Ovary (tissue), 9 donors: ENCODE data around the gene AQP1. TPM values are rescaled to one million over a fixed set of nuclear protein-coding genes. Genes with fewer than 3 reads are reported as not detected.

ENCODE experiments used
- DNase-seq, 5 donors: peaks; one replicate each; pipeline ENCODE4 v3.0.0-alpha.2; 2019 to 2020
- H3K27ac ChIP-seq, 2 donors: fragments of 200-600 bp; one replicate each; pipeline versions ENCODE4 v1.5.1 to v1.8.0; 2019 to 2022
- H3K27me3 ChIP-seq: fragments of 200-600 bp; one replicate; pipeline ENCODE4 v1.8.0; 2022
- H3K36me3 ChIP-seq: fragments of 200-600 bp; sonication (generic); one replicate; pipeline ENCODE4 v1.5.1; 2019
- H3K4me1 ChIP-seq: one replicate; pipeline ENCODE4 v1.8.1; 2013; ENCODE audit warnings: mild to moderate bottlenecking, moderate library complexity; ENCODE audit not compliant: insufficient read depth
- H3K4me3 ChIP-seq: fragments of 200-600 bp; sonication (generic); one replicate; pipeline ENCODE4 v1.5.1; 2017
- H3K9me3 ChIP-seq, 2 donors: fragments of 200-600 bp in 1 of 2; sonication (generic) in 1 of 2; one replicate each; pipeline versions ENCODE4 v1.5.1 to v1.8.1; 2013 to 2019; ENCODE audit warnings: mild to moderate bottlenecking in 1 of 2, moderate library complexity in 1 of 2
- CTCF ChIP-seq, 3 donors: fragments of 450-650 bp in 2 of 3; fragments of 200-600 bp in 1 of 3; IDR thresholded peaks; one replicate each; pipeline versions ENCODE4 v1.5.1 to v1.8.0; 2016 to 2022; ENCODE audit warnings: antibody characterized with exemption in 3 of 3, mild to moderate bottlenecking in 1 of 3
- EP300 ChIP-seq: sonication (generic); formaldehyde crosslinking; IDR thresholded peaks from one replicate; pipeline ENCODE4 v1.6.1; 2017; ENCODE audit warnings: antibody characterized with exemption
- POLR2A ChIP-seq: fragments of 450-650 bp; IDR thresholded peaks from one replicate; pipeline ENCODE4 v1.6.1; 2017; ENCODE audit warnings: antibody characterized with exemption, mild to moderate bottlenecking, moderate library complexity
- WGBS, 3 donors: extraction: QIAGEN DNeasy Blood & Tissue Kit in 1 of 3; methylation state at CpG; one replicate each; pipeline versions ENCODE4 v1.1.5 to v1.1.7; 2013 to 2017; 5-methylcytosine and 5-hydroxymethylcytosine counted together
- intact Hi-C, 4 donors: fragments of 100-400 bp; cut with DNase I; formaldehyde crosslinking; loops; one replicate each; pipeline versions ENCODE4 v1.11.0 to v1.15.1; 2022 to 2023
- polyA plus RNA-seq, 2 donors: library from polyadenylated mRNA; stranded (reverse); fragments of 200-250 nt in 1 of 2; fragments of 350-450 nt in 1 of 2; fragmentation: Illumina TruSeq in 1 of 2; extraction: RNeasy Lipid Tissue Mini Kit (QIAGEN cat#74804) in 1 of 2; gene quantifications; one replicate each; pipeline ENCODE4 v1.2.3, GENCODE V29; 2013 to 2014
- total RNA-seq, 7 donors: library from RNA; depleted of rRNA in 2 of 7; stranded (reverse); fragments of >200 nt in 2 of 7; fragmentation: NEBNext Ultra II Directional in 3 of 7; extraction: Animal tissue kit (Norgen Biotek cat#: 25700) in 3 of 7; gene quantifications; one replicate each; pipeline versions ENCODE4 v1.1.0 to v1.2.4, GENCODE V29; 2016 to 2023
- donor health status: DM: no; HTN: no; CAD: no; lungs with moderate emphysema.
- donor health status: DM: no; HTN: no; CAD: no.
- donor health status: Bipolar disorder and iron deficiency.
- donor health status: DM: yes; HTN: yes; CAD: no.
- donor health status: DM: no; HTN: no; CAD: no.
- donor health status: DM: yes; HTN: yes; CAD: no.

AQP1 gene
- total and polyA plus RNA-seq, 9 donors, result 10.2 to 151 (median 54.4) TPM

DNA sequence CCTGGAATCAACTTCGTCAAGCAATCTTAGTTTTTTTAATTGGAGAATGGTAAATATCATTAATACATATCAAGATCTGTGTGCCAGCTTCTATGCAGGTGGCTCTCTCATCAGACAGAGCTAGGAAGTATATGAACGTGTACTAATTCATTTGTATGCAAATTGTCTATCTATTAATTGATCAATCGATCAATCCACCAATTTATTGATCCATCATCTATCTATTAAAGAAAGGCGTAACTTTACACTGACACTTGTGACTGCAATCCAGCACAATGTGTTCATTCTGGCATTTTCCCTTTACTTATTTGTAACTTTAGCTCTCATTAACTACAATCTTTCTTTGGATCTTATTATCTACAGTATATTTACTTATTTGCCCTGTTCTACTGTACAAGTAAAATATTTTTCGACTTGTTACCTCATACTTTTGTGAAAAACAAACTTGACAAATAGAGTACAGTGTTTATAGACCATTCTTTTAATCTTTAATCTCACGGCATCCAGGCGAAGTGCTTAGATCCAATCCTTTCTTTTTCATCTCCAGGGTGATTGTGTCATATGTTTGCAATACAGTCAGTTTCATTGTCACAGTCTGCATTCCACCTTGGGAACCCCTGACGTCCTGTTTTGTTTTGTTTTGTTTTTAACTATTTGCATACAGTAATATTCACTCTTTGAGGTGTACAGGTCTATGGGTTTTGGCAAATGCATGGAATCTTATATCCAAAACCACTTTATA, 30.1 kb downstream of the AQP1 start:
- H3K36me3 ChIP-seq, result no peaks in the 10 kb centered on the region
- no peak for DNase-seq
- H3K27ac ChIP-seq, result no peak overlapping the region
- intact Hi-C loops, result no loop called here
- H3K4me3 ChIP-seq, result no peak overlapping the region
- peaks cover 4% of the 10 kb centered on the region for H3K4me1 ChIP-seq
- H3K27me3 ChIP-seq, result no peaks in the 10 kb centered on the region
- TF ChIP-seq POLR2A, result no peak
- no peak for TF ChIP-seq CTCF (IDR thresholded peaks at IDR 0.05)
- no peak for TF ChIP-seq EP300
- H3K9me3 ChIP-seq, result no peaks in the 10 kb centered on the region
- WGBS, 3 donors, result 52 to 58% (median 53%) methylated on average over 8 of the region's 8 CpGs

DNA sequence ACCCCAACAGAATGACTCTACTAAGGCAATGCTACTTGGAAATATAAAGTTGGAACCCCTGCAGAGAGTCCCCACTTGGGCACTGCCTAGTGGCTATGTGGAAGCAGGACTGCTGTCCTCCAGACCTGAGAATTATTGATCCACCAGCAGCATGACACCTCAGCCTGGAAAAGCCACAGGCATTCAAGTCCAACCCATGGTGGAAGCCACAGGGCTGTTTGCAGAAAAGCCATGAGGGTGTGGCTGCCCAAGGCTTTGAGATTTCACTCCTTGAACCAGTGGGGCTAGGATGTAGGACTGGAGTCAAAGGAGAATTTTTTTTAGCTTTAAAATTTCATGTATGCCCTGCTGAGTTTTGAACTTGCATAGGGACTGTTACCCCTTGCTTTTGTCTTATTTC, 38.5 kb downstream of the AQP1 start:
- Histone ChIP-seq H3K36me3 (no peaks in the 10 kb centered on the region), H3K4me1 (no peaks in the 10 kb centered on the region)
- intact Hi-C loops, result no loop called here

GRCh38 chr7:30954914-30955313, 43.3 kb downstream of the AQP1 start:
- H3K36me3 ChIP-seq, result no peaks in the 10 kb centered on the region
- WGBS, 3 donors, result 9 to 24% (median 9%) methylated on average over 4 of the region's 4 CpGs
- intact Hi-C loops, result no loop called here

More for the DNA sequence above, 38.5 kb downstream of the AQP1 start:
- TF ChIP-seq EP300 (no peak), POLR2A (no peak), CTCF (IDR thresholded peaks at IDR 0.05) (no peak)
- H3K27me3 ChIP-seq, result no peaks in the 10 kb centered on the region
- H3K27ac ChIP-seq, result no peak overlapping the region
- H3K9me3 ChIP-seq, result no peaks in the 10 kb centered on the region
- no peak overlapping the region for H3K4me3 ChIP-seq
- DNase-seq, result no peak

GRCh38 chr7:30956704-30957103, 45.1 kb downstream of the AQP1 start:
- Histone ChIP-seq H3K4me1 (no peaks in the 10 kb centered on the region), H3K27ac (no peak overlapping the region), H3K36me3 (no peaks in the 10 kb centered on the region), H3K27me3 (no peaks in the 10 kb centered on the region), H3K4me3 (no peak overlapping the region), H3K9me3 (no peaks in the 10 kb centered on the region)
- WGBS, 3 donors, result 92 to 96% (median 95%) methylated on average over 1 of the region's 1 CpG
- TF ChIP-seq POLR2A (no peak), EP300 (no peak), CTCF (IDR thresholded peaks at IDR 0.05) (no peak)
- intact Hi-C loops, result no loop called here
- no peak for DNase-seq

More at GRCh38 chr7:30954914-30955313, 43.3 kb downstream of the AQP1 start:
- TF ChIP-seq POLR2A (no peak), CTCF (IDR thresholded peaks at IDR 0.05) (no peak), EP300 (no peak)
- Histone ChIP-seq H3K9me3 (no peaks in the 10 kb centered on the region), H3K27me3 (no peaks in the 10 kb centered on the region), H3K27ac (no peak overlapping the region), H3K4me3 (no peak overlapping the region), H3K4me1 (no peaks in the 10 kb centered on the region)
- DNase-seq, result no peak
